GM23338 (cell line): ENCODE results near the gene C2orf92. TPM values are rescaled to one million over a fixed set of nuclear protein-coding genes. Genes with fewer than 3 reads are reported as not detected.
A peak's percentile ranks its signal among the peaks of the same experiment; 100 is the strongest.

Source experiments
- ATAC-seq: fragments of 200-7000 bp; cut with Tn5 transposase; 3 replicates; pipeline ENCODE4 v1.9.1; 2020
- DNase-seq: peaks from one replicate; pipeline ENCODE4 v3.0.0-alpha.2; 2015; ENCODE audit warnings: low spot score
- H2AFZ ChIP-seq: fragments of 200-600 bp; sonication (generic); 2 replicates; pipeline ENCODE4 v1.8.0; 2016; ENCODE audit warnings: antibody characterized with exemption, mild to moderate bottlenecking, moderate library complexity
- H3F3A ChIP-seq: fragments of 200-600 bp; sonication (generic); replicated peaks from 2 replicates; pipeline ENCODE4 v1.8.0; 2017; ENCODE audit warnings: antibody characterized with exemption, mixed run types, low read depth
- H3K27ac ChIP-seq: fragments of 200-600 bp; sonication (generic); 2 replicates; pipeline ENCODE4 v1.6.1; 2016; ENCODE audit warnings: low read depth
- H3K27me3 ChIP-seq: fragments of 200-600 bp; sonication (generic); 2 replicates; pipeline ENCODE4 v1.8.0; 2016; ENCODE audit warnings: mild to moderate bottlenecking, mixed run types, moderate library complexity; ENCODE audit not compliant: insufficient read depth
- H3K36me3 ChIP-seq: fragments of 200-600 bp; sonication (generic); 2 replicates; pipeline ENCODE4 v1.8.0; 2016; ENCODE audit warnings: mild to moderate bottlenecking; ENCODE audit not compliant: insufficient read depth
- H3K4me1 ChIP-seq: fragments of 200-600 bp; sonication (generic); 2 replicates; pipeline ENCODE4 v1.8.0; 2016; ENCODE audit warnings: mild to moderate bottlenecking, moderate library complexity; ENCODE audit not compliant: insufficient read depth
- H3K4me2 ChIP-seq: fragments of 200-600 bp; sonication (generic); 2 replicates; pipeline ENCODE4 v1.7.1; 2017; ENCODE audit warnings: mixed run types
- H3K4me3 ChIP-seq: fragments of 200-600 bp; sonication (generic); 2 replicates; pipeline ENCODE4 v1.6.1; 2016; ENCODE audit warnings: mixed run types
- H3K79me2 ChIP-seq: fragments of 200-600 bp; sonication (generic); replicated peaks from 2 replicates; pipeline ENCODE4 v1.8.0; 2017; ENCODE audit warnings: mild to moderate bottlenecking; ENCODE audit not compliant: insufficient read depth
- H3K9me2 ChIP-seq: fragments of 200-600 bp; sonication (generic); 2 replicates; pipeline ENCODE4 v1.8.0; 2017; ENCODE audit not compliant: insufficient read depth
- H4K20me1 ChIP-seq: fragments of 200-600 bp; sonication (generic); replicated peaks from 2 replicates; pipeline ENCODE4 v1.8.0; 2017; ENCODE audit warnings: mild to moderate bottlenecking; ENCODE audit not compliant: insufficient read depth
- H3K27ac Mint-ChIP-seq: 2 replicates; pipeline ENCODE4 v1.8.0; 2020; ENCODE audit warnings: inconsistent platforms, mild to moderate bottlenecking, moderate library complexity, mixed read lengths
- H3K27me3 Mint-ChIP-seq: 3 replicates; pipeline ENCODE4 v1.8.0; 2022; ENCODE audit warnings: low read depth, mild to moderate bottlenecking, moderate library complexity, mixed read lengths, inconsistent platforms; ENCODE audit not compliant: insufficient read depth, poor library complexity
- H3K36me3 Mint-ChIP-seq: 3 replicates; pipeline ENCODE4 v1.8.0; 2021; ENCODE audit warnings: low read depth, mild to moderate bottlenecking, inconsistent platforms, moderate library complexity, mixed read lengths
- H3K4me1 Mint-ChIP-seq: 3 replicates; pipeline ENCODE4 v1.8.0; 2020; ENCODE audit warnings: mild to moderate bottlenecking, inconsistent platforms, mixed read lengths
- H3K4me3 Mint-ChIP-seq: 3 replicates; pipeline ENCODE4 v1.8.0; 2021; ENCODE audit warnings: moderate library complexity, mild to moderate bottlenecking, inconsistent platforms, mixed read lengths
- H3K9me3 Mint-ChIP-seq: 3 replicates; pipeline ENCODE4 v1.8.0; 2020; ENCODE audit warnings: moderate library complexity, mild to moderate bottlenecking, inconsistent platforms, mixed read lengths
- CREB1 ChIP-seq: fragments of 250-450 bp; sonication (Bioruptor Pico); IDR thresholded peaks from 2 replicates; pipeline ENCODE4 v1.5.0; 2020; ENCODE audit warnings: low read depth, mild to moderate bottlenecking, moderate library complexity
- ETS1 ChIP-seq: IDR thresholded peaks from 2 replicates; pipeline ENCODE4 v1.6.1; 2016; ENCODE audit warnings: antibody characterized with exemption
- EZH2 ChIP-seq: fragments of 200-600 bp; sonication (generic); IDR thresholded peaks from one replicate; pipeline ENCODE4 v1.8.0; 2017; ENCODE audit warnings: antibody characterized with exemption, mild to moderate bottlenecking, low read depth; ENCODE audit not compliant: unreplicated experiment
- EZH2phosphoT487 ChIP-seq: fragments of 200-600 bp; sonication (generic); IDR thresholded peaks from one replicate; pipeline ENCODE4 v1.8.1; 2018; ENCODE audit warnings: antibody characterized with exemption; ENCODE audit not compliant: unreplicated experiment
- JUNB ChIP-seq: IDR thresholded peaks from one replicate; pipeline ENCODE4 v1.6.1; 2016; ENCODE audit warnings: antibody characterized with exemption; ENCODE audit not compliant: unreplicated experiment
- NANOG ChIP-seq: IDR thresholded peaks from 2 replicates; pipeline ENCODE4 v1.6.1; 2016; ENCODE audit warnings: antibody characterized with exemption, borderline replicate concordance
- POLR2AphosphoS5 ChIP-seq: IDR thresholded peaks from 2 replicates; pipeline ENCODE4 v1.6.1; 2016; ENCODE audit warnings: antibody characterized with exemption, low read depth
- STAT1 ChIP-seq: IDR thresholded peaks from one replicate; pipeline ENCODE4 v1.6.1; 2016; ENCODE audit warnings: antibody characterized with exemption; ENCODE audit not compliant: unreplicated experiment
- ZNF114 ChIP-seq: fragments of 250-450 bp; sonication (Bioruptor Pico); IDR thresholded peaks from 2 replicates; pipeline ENCODE4 v1.5.0; 2020; ENCODE audit warnings: mild to moderate bottlenecking, moderate library complexity
- ZNF331 ChIP-seq: fragments of 250-450 bp; sonication (Bioruptor Pico); IDR thresholded peaks from 2 replicates; pipeline ENCODE4 v1.5.0; 2020; ENCODE audit warnings: low read depth, mild to moderate bottlenecking, moderate library complexity
- polyA plus RNA-seq: library from polyadenylated mRNA; unstranded; fragments of >200 nt; fragmentation: Nextera tagmentation; extraction: Ambion mirVana; gene quantifications from 2 replicates; pipeline ENCODE4 v1.2.1, GENCODE V29; 2016
- total RNA-seq: library from RNA; depleted of rRNA; stranded (reverse); fragments of >200 nt; shearing (Covaris generic); gene quantifications from 2 replicates; pipeline ENCODE4 v1.2.3, GENCODE V29; 2014
- TF ChIP-seq, protein P1 (sequence below), 2 experiments: fragments of 200-600 bp in 1 of 2; sonication (generic) in 1 of 2; conservative IDR thresholded peaks; 2 replicates each; pipeline versions ENCODE4 v1.5.1 to v1.6.1; 2016 to 2017; ENCODE audit warnings: antibody characterized with exemption in 2 of 2, low read depth in 2 of 2, mild to moderate bottlenecking in 2 of 2, moderate library complexity in 1 of 2

The C2orf92 gene
- total and polyA plus RNA-seq, 2 experiments from 2014 or later, result 1.7 to 2.6 TPM

DNA sequence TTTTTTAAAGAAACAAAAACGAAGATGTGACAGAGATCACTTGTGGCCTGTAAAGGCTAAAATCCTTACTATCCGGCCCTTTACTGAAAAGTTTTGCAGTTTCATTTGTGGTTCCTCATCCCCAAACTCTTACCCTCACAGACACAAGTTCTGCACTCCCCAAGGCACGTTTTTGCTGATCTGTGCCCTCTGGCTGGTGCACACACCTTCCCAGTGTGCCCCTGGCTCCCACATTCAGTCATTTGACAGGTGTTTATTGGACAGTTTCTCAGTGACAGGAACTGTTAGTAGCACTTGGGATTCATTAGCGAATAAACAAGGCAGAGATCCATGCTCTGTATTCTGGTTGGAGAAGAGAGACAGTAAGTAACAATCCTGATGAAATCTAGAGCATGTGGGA lies 66.7 kb downstream of the C2orf92 start:
- Histone ChIP-seq H2AFZ (0 out of 2 replicates have a peak overlapping the region, but pooled peaks have one; percentile 32), H3K9me2 (no peaks in the 10 kb centered on the region), H3F3A (no peaks in the 10 kb centered on the region), H3K27ac (no peak overlapping the region), H4K20me1 (no peaks in the 10 kb centered on the region), H3K36me3 (no peaks in the 10 kb centered on the region), H3K27me3 (no peaks in the 10 kb centered on the region), H3K4me3 (no peak overlapping the region), H3K4me2 (no peak overlapping the region), H3K79me2 (no peaks in the 10 kb centered on the region), H3K4me1 (no peaks in the 10 kb centered on the region)
- TF ChIP-seq, protein P1, sequence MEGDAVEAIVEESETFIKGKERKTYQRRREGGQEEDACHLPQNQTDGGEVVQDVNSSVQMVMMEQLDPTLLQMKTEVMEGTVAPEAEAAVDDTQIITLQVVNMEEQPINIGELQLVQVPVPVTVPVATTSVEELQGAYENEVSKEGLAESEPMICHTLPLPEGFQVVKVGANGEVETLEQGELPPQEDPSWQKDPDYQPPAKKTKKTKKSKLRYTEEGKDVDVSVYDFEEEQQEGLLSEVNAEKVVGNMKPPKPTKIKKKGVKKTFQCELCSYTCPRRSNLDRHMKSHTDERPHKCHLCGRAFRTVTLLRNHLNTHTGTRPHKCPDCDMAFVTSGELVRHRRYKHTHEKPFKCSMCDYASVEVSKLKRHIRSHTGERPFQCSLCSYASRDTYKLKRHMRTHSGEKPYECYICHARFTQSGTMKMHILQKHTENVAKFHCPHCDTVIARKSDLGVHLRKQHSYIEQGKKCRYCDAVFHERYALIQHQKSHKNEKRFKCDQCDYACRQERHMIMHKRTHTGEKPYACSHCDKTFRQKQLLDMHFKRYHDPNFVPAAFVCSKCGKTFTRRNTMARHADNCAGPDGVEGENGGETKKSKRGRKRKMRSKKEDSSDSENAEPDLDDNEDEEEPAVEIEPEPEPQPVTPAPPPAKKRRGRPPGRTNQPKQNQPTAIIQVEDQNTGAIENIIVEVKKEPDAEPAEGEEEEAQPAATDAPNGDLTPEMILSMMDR (conservative IDR thresholded peaks at IDR 0.05; ENCODE audit: low read depth in 2 of 2), result no peak
- TF ChIP-seq ZNF331 (no peak), STAT1 (no peak), ETS1 (no peak), EZH2 (no peak), ZNF114 (no peak), EZH2phosphoT487 (no peak), NANOG (no peak), POLR2AphosphoS5 (no peak), JUNB (no peak)
- Mint-ChIP-seq H3K4me1 (peaks cover 4% of the 10 kb centered on the region; the same call in 2 of the 3 replicates), H3K27me3 (peaks cover 17% of the 10 kb centered on the region), H3K4me3 (no peak overlapping the region; the same call in 2 of the 3 replicates), H3K27ac (no peak overlapping the region), H3K9me3 (0 out of 3 replicates have a peak, but pooled peaks cover 3% of the 10 kb centered on the region), H3K36me3 (no peaks in the 10 kb centered on the region; the same call in 2 of the 3 replicates)
- no peak for ATAC-seq
- no peak for DNase-seq

DNA sequence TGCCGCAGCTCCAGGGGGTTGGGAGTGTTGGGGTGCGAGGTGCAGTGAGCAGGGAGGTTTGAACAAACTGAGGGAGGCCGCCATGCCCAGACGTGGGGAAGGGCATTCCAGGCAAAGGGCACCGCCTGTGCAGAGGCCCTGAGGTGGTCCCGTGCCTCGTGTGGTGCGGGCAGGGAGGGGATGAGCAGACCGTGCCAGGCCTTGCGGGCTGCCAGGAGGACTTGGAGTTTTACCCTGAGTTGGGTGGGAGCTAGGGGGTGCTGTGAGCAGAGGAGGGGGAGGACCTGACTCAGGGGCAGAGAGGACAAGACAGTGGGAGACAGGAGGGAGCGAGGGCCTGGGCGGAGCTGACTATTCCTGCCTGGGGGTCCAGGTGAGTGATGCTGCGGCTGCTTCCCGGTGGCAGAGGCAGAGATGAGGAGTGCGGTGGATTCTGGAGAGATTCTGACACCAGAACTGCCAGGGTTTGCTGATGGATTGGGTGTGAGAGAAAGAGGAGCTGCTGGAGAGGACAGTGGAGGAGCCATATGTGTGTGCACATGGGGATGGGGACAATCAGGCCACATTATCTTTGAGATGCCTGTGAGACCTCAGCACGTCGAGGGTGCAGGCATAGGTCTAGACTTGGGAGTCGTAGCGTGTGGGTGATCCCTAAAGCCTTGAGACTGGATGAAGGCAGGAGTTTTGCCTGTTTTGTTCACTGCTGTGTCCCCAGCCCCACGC lies 67.3 kb downstream of the C2orf92 start:
- Histone ChIP-seq H3K27me3 (no peaks in the 10 kb centered on the region), H3K27ac (no peak overlapping the region), H3K4me3 (no peak overlapping the region), H3F3A (no peaks in the 10 kb centered on the region), H2AFZ (no peak overlapping the region), H3K79me2 (no peaks in the 10 kb centered on the region), H4K20me1 (no peaks in the 10 kb centered on the region), H3K4me2 (no peak overlapping the region), H3K36me3 (no peaks in the 10 kb centered on the region), H3K4me1 (no peaks in the 10 kb centered on the region), H3K9me2 (no peaks in the 10 kb centered on the region)
- H3K36me3 Mint-ChIP-seq, result no peaks in the 10 kb centered on the region; the same call in 2 of the 3 replicates
- H3K27me3 Mint-ChIP-seq, result peaks cover 20% of the 10 kb centered on the region
- H3K4me3 Mint-ChIP-seq, result no peak overlapping the region
- peaks cover 4% of the 10 kb centered on the region; the same call in 2 of the 3 replicates for H3K4me1 Mint-ChIP-seq
- no peak for TF ChIP-seq POLR2AphosphoS5
- TF ChIP-seq STAT1, result no peak
- TF ChIP-seq CREB1, result no peak
- DNase-seq (no peak), ATAC-seq (no peak)
- H3K9me3 Mint-ChIP-seq, result no peaks in the 10 kb centered on the region
- H3K27ac Mint-ChIP-seq, result no peak overlapping the region
